Measurements from ENCODE around the gene GIN1.
"Not testable (repeated sequence)": the region's sequence is repeated elsewhere in the genome, so short reads cannot be mapped to it uniquely, and the experiment has no call there.

Gene GIN1, protein sequence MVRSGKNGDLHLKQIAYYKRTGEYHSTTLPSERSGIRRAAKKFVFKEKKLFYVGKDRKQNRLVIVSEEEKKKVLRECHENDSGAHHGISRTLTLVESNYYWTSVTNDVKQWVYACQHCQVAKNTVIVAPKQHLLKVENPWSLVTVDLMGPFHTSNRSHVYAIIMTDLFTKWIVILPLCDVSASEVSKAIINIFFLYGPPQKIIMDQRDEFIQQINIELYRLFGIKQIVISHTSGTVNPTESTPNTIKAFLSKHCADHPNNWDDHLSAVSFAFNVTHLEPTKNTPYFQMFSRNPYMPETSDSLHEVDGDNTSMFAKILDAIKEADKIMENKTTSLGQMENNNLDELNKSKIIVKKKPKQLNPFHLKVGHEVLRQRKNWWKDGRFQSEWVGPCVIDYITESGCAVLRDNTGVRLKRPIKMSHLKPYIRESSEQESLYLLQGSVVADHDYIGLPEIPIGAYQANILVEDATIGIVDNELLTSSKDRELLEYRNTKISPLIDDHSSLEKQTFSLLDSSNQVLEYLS

DNA sequence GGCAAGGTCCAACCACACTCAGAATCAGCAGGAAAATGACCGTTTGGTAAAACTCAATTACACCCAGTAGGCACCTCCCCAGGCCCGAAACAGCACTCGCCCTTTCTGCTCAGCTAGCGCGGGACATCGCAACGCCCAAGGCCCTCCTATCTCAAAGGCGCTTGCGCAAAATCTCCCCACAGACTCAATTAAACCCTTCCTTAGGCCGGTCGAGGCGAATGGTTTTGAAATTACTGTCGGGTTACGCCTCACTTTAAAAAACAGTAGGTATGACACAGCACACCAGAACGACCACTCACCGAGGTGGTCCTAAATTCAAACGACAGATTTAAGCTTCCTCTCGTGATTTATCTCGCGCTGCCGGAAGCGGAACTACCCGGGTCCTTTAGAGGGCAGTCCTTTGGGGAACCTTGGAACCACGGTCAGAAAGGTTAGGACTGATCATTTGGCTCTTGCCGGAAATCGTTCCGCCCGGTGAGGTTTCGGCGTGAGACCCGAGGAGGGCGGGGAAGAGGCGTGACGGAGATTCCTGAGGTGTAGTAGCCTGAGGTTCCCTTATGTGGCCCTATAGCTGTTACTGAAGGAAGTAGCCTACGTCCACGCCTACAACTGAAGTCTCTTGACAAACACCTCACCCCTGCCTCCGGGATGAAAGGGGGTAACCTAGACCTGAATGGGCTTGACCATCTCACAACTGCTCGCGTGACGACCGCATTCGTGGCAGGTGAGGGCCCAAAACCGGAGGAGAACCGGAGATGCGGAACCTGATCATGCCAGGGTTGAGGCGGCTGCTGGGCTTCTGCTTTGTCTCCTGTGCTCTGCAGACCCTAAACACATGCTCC is at the start of gene GIN1, which contains the start of gene PPIP5K2:
Gene GIN1, minus strand, starts transcription at position 374 of the 842 bp plus-strand sequence. CDS start 11,431 bp downstream, outside the sequence.
Gene PPIP5K2, plus strand, starts transcription at position 537 of the 842 bp plus-strand sequence. CDS start 9,289 bp downstream, outside the sequence.
- peak; percentile 95 for DNase-seq

DNA sequence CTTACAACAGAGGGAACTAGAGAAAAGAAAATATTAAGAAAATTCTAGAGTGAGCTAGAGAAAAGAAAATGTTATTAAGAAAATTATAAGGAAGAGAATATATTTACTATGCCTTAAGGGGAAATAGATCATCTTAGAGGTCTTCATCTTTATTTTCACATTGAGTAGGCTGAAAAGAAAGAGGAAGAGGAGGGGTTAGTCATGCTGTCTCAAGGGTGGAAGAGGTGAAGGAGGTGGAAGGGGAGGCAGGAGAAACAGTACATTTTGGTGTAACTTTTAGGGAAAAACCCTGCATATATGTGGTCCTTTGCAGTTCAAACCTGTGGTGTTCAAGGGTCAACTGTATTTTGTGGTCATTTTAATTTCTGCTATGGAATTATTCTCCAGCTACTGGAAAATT is 46.8 kb upstream of the GIN1 start:
- no peak for DNase-seq

DNA sequence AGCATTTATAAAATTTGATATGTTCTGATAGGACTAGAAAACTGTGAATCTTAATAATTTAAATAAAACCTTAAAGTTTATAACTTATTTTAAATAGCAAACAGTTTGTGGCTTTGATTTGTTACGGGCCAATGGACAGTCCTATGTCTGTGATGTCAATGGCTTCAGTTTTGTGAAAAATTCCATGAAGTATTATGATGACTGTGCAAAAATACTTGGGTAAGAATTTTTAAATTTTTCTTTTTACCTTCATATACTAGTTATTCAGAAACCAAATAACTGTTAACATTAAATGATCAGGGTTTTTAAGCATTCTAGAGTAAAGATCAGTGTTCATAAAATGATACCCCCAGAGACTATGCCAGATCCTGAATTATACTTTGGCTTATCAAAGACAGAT is 31.2 kb upstream of the GIN1 start:
- DNase-seq: no peak

DNA sequence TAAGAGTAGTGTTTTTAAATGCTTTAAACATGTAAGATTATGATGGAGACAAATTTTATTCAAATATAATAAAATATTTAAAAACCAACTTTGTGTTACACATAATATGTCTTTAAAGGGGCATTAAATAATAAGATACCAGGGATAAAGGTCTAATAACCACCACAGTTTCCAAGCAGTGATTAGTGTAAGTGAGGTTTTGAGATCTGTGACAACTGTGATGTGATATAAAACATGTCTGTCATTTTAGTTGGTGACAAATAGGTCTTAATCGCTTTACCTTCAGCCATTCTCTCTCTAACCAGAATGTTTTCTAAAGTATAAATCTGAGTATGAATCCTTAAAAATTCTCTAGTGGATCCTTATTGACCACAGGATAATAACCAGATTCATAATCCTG is 28.3 kb upstream of the GIN1 start:
- DNase-seq: no peak

DNA sequence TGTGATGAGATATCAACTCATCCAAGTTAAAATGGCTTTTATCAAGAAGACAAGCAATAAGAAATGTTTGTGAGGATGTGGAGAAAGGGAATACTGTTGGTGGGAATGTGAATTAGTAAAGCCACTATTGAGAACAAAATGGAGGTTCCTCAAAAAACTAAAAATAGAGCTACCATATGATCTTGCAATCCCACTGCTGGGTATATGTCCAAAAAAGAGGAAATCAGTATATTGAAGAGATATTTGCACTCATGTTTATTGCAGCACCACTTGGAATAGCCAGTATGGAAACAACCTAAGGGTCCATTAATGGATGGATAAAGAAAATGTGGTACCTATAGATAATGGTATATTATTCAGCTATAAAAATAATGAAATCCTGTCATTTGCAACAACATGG is 25.3 kb upstream of the GIN1 start:
- no peak for DNase-seq

DNA sequence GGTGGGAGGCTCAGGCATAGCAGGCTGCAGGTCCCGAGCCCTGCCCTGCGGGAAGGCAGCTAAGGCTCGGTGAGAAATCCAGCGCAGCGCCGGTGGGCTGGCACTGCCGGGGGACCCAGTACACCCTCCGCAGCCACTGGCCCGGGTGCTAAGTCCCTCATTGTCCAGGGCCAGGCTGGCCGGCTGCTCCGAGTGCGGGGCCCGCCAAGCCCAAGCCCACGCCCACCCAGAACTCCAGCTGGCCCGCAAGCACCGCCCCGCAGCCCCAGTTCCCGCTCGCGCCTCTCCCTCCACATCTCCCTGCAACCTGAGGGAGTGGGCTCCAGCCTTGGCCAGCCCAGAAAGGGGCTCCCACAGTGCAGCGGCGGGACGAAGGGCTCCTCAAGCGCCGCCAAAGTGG is 22.2 kb upstream of the GIN1 start:
- not testable (repeated sequence) for DNase-seq

DNA sequence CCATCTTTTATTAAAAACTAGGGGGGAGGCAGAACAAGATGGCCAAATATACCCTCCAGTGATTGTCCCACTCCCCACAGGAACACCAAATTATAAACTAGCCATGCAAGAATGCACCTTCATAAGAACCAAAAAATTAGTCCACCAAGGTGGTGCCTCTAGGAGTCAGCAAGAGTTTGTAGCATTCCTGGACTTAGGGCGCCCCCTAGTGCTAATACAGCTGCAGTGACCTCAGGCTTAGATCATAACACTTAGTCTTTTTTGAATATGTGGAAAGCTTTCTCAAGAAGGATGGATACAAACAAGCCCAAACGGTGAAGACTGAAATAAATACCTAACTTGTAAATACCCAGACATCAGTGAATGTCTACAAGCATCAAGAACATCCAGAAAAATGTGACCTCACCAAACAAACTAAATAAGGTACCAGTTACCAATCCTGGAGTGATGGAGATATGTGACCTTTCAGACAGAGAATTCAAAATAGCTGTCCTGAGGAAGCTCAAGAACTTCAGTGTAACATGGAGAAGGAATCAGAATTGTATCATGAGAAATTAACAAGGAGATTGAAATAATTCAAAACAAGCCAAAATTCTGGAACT is 19.4 kb upstream of the GIN1 start:
- DNase-seq: peak; percentile 33

DNA sequence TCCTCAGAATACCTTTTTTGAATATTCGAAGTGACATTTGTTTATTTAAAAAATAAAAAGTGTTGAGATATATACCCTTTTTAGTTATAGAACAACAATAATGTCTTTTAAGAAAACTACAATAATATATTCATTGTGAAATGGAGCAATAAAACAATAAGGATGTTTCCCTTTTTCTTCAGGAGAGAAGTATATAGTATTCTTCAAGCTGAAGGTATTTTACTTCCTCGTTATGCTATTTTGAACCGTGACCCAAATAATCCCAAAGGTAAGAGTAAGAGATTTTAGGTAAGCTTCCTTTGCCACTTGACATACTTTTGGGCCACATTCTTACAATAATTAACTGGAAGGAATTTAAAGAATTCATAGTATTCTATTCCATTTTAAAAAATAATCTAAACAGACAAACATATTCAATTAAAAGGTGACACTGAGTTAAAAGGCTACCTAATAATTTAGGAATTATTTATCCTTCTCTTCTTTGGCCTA is 18.3 kb upstream of the GIN1 start:
- DNase-seq: no peak

DNA sequence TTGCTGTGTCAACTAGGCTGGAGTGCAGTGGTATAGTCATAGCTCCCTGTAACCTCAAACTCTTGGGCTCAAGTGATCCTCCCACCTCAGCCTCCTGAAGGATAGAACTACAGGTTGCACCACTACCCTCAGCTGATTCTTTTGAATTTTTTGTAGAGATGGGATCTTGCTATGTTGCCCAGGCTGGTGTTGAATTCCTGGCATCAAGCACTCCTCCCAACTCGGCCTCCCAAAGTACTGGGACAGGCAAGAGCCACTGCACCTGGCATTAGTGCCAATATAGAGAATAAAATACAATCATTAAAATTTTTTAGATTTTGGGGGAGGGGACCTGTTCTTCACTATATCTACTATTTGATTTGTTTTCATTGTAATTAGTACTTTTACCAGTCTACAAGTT is 15.5 kb upstream of the GIN1 start:
- DNase-seq: no peak

DNA sequence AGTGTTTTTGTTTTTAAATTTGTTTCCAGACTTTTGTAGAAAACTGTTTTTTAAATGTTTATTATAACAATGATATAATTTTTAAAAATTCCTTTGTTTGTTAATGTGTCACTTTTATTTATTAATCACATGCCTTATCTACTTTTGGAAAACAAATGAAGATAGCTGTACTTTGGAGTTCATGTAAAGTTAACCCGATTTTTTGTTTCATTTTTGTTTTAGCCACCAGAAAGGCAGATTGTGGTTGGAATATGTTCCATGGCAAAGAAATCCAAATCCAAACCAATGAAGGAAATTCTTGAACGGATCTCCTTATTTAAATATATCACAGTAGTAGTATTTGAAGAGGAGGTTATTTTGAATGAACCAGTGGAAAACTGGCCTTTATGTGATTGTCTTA is 13.3 kb upstream of the GIN1 start:
- DNase-seq: no peak

DNA sequence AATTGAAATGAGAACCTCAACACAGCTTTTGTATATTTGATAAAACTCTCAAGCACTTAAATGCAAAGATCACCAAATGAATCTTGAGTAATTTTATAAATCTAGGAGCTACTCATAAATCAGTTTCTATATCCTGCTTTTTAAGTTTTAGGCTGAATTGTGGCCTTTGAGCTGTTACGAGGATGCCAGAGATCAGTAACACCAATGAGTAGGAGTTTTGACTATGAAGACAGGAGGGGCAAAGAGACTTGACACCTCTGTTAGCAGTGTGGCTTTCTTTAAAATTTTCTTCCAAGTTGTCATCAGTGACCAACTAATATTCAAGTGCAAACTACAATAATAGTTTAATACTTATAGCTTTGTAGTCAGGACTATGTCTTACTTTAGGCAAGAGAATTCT is 12.7 kb upstream of the GIN1 start:
- DNase-seq: no peak

DNA sequence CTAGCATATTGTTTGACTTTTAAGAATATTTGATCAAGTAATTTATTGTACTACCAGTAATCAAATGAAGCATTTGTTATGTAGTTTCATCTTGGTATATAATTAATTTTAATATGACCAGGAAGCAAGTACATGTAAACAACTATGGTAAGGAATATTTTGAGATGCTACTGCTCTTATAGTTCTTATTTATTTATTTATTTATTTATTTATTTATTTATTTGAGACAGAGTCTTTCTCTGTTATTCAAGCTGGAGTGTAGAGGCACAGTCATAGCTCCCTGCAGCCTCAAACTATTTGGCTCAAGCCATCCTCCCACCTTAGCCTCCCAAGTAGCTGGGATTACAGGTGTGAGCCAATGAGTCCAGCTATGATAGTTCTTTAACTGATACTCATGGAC is 8.3 kb upstream of the GIN1 start:
- DNase-seq: no peak

DNA sequence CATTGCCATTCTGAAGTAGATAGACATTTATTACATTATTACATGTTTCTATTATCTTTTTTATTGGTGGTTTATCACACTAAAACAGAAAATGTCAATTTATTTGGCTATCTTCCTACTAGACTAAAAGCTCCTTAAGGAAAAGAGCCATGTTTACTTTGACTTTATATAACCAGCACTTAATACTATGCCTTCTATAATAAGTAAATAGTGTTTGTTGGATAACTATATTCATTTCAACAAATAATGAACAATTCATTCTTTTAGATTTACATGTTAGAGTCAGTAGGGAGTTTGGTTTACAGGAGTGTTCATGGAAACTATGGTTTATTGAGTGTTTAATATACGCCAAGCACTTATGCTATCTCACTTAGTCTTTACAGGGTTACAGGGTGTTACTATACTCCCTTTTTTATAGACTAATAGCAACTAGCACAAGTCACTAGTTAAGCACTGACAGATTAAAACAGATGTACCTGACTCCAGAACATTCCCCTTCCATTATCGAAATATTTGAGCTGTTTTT is 7.4 kb upstream of the GIN1 start:
- DNase-seq: no peak

DNA sequence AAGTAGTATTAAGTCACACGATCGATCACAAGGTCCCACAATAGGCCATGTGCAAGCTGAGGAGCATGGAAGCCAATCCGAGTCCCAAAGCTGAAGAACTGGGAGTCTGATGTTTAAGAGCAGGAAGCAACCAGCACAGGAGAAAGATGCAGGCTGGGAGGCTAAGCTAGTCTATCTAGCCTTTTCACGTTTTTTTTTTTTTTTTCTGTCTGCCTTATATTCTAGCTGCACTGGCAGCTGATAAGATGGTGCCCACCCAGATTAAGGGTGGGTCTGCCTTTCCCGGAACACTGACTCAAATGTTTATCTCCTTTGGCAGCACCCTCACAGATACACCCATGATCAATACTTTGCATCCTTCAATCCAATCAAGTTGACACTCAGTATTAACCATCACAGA is 6.6 kb upstream of the GIN1 start:
- no peak for DNase-seq

DNA sequence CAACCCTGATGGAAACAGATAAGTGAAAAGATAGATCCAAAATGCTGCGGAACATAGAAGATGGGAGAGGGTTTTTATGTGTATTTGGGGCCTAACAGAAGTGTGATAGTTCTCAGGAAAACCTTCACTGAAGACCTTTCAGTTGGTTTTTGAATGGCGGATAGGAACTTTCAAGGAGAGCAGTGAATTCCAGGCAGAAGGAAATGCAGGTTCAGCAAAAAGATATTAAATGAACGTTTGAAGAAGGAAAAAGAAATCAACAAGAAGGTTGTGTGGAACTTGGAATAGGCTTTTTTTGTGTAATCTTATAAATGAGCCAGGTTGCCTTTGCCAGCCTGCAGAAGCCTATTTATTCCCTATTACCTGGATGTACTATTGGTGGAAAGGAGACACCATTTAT is 2.3 kb upstream of the GIN1 start:
- no peak for DNase-seq

DNA sequence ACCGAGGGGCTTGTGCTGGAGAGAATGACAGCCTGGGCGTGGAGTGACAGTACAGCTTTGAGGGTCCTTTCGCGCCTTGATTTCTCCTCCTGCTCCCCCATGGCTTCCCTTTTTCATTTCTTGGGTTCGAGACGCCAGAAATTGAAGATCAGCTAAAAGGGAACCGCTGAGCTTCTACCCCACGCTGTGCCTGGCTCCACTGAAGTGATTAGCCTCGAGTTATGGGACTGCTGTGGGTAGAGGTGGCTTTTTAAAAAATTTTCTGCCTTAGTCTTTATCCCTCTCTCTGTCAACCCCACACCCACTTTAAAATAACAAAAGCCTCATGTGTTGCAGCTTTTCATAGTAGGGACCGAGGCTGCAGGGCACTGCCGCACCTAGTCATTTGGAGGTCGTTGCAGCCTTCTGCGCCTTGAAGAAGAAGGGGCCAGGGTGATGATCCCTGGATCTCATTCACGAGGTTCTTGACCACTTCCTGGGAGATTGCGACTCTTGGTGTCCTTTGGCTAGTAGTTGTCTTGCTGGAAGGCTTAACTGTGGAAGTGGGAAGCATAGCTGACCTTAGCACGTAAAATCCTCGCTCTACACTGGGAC is 766 bp upstream of the GIN1 start:
- DNase-seq: no peak

DNA sequence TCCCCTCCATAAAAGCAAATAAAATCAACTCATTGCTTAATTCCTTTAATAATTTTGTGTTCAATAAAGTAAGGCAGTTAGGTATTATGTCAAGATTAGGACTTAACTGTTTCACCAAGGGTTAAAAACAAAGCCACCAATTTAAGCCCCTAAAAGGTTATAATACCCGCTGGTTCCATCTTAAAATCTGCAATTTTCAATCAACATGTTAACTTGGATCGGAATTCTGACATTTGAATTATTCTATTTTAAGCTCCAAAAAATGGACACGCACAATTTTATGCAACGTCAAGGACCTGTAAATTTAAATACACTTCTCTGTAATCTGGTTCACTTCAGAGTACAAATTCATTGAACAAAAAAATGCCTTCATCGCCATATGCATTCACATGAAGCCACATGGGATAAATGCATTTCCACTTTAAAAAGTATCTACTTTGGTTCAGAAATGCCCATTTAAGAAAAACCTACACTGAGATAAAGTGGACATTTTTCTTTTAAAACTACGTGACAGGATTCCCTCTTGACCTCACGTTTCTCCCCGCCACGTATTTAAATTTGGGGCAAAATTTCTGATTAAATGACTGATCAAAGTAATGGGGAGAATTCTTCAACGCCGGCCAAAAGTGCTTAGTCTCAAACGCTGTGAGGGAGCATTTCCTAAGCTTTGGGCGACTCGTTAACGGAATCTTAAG is 721 bp downstream of the GIN1 start:
- no peak for DNase-seq

DNA sequence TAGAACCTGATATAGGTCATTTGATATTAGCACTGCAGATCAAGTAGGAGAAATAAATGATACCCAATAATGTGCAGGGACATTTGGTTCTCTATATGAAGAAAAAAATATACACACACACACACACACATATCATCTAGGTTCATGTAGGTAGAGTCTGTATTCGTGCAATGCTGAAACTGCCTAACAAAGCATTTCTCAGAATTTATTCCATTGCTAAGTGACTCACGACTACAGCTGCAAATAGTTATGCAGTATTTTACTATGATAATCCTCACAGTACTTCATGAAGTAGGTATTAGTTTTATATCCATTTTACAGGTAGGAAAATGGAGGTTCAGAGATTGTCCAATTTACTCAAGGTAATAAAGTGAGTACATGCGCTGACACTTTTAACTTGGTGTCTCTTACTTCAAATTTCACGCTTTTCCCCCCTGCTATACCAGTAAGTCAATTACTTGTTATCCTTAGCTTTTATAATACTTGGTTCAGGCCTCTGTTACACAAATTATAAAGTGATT is 2.4 kb downstream of the GIN1 start:
- DNase-seq: no peak

DNA sequence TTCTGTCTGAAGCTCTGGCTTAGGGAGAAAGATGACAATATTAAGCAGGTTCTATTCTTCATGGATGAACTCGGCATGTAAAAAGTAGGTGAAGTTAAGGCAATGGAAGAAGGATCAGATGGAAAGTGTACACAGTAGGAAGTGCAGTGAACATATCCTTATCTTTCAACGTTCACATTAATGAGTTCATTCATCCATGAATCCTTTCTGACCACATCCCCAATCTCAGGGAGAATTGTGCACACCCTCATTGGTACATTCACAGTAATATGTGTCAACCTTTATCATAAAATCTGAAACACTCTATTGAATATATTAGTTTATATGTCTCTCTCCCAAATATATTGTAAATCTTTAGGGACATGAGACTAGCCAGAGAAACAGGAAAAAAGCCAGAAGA is 5.5 kb downstream of the GIN1 start:
- DNase-seq: no peak

DNA sequence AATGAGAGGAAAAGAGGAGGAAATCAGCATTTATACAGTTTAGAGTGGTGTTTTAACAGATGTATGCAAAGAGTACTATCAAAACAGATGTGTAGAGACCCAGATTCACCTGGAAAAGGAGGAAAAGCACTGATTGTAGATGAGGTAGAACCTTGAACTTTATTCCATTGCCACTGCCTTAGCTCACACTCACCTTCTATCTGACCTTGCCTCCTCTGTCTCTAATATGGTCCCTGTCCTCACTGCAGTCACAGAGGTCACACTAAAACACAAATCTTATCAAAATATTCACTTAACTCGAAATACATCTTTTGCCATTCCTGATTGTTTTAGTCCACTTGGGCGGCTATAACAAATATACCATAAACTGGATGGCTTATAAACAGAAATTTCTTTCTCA is 7.0 kb downstream of the GIN1 start:
- DNase-seq: no peak

DNA sequence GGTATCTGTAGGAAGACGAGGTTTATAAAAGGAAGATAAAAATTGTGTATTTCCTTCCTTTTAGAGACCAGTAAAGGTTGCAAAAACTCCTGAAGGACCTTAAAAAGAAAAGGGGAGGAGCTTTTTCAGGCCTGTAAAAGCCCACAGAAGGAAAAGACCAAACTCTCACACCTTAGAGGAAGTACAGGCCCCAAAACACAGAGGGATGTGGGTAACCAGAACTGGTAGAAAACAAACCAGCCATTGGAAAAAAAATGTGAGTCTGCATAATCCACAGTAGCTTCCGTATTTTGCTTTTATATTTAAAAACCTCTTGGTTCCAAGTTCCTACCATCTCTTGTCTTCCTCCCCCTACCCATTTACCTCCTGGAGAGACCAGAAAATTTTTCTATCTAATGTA is 8.5 kb downstream of the GIN1 start:
- no peak for DNase-seq

DNA sequence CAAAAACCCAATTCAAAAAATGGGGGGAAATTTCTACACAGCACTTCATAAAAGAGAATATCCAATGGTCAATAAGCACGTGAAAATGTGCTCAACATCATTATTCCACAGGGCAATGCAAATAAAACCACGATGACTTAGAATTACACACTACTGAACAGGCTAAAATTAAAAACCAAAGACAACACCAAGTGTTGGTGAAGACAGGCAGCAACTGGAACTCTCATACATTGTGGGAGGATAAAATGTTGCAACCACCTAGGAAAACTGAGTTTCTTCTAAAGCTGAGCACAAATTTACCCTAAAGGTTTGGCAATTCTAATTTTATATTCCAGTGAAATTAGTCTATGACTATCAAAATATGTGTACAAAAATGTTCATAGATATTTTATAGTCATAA is 9.5 kb downstream of the GIN1 start:
- no peak for DNase-seq

All from amniotic stem cell (primary cell).